GM12874 (cell line): ENCODE results near the gene AUH.

Source experiments
- CTCF ChIP-seq: IDR thresholded peaks from 2 replicates; pipeline ENCODE4 v1.5.1; 2011; ENCODE audit warnings: low read depth, mild to moderate bottlenecking, control low read depth, low read length, moderate library complexity; ENCODE audit not compliant: insufficient read depth

The AUH gene

GRCh38 chr9:91302831-91303230 is 58.9 kb downstream of the AUH start:
- no peak for TF ChIP-seq CTCF

GRCh38 chr9:91301161-91301560 is 60.6 kb downstream of the AUH start:
- TF ChIP-seq CTCF, result no peak

GRCh38 chr9:91298311-91298710 is 63.4 kb downstream of the AUH start:
- no peak for TF ChIP-seq CTCF

DNA sequence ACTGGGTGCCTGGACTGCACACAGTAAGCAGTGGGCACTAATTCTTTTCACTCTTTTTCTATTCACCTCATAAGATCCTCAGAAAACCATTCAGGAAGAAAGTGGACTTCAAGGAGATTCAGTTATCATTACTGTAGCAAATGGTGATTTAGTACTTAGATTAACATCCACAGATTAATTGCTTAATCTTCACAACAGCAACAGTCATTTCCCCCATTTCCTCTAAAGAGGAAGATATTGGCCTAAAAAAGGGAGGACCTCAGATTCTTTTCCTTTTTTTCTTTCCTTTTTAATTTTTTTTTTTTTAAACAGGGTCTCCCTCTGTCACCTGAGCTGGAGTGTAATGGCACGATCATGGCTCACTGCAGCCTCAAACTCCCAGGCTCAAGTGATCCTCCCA is 64.4 kb downstream of the AUH start:
- no peak for TF ChIP-seq CTCF

- TF ChIP-seq CTCF, result no peak
Measured at GRCh38 chr9:91296354-91296753, 65.4 kb downstream of the AUH start.

- no peak for TF ChIP-seq CTCF
Measured at GRCh38 chr9:91295357-91295756, 66.4 kb downstream of the AUH start.

- TF ChIP-seq CTCF, result no peak
Measured at GRCh38 chr9:91291866-91292265, 69.9 kb downstream of the AUH start.

DNA sequence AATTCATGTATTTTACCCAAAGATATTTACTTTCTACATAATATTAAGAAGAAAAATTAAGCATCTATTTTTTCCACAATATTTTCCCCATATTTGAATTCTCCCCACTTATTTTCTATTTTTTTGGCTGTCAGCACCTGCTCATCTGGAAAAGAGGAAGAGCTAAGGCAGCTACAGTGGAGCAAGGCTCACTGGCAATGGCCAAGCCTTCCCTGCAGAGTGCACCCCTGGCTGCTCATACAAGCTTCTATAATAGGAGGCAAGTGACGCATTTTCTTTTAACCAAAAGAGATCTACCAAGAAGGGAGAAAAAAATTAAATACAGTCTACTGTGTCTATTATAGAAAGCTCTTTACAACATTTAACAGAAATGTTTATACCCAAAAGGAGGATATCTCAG is 72.5 kb downstream of the AUH start:
- TF ChIP-seq CTCF, result no peak
